NT2/D1 (cell line): ENCODE results near the gene CSTF2T.

Experiments used
- DNase-seq: peaks from one replicate; pipeline ENCODE4 v3.0.0-alpha.2; 2011; ENCODE audit warnings: low read depth, low spot score
- H3K27me3 ChIP-seq: 2 replicates; pipeline ENCODE4 v1.6.0; 2011; ENCODE audit warnings: mild to moderate bottlenecking; ENCODE audit not compliant: insufficient read length, insufficient read depth
- H3K36me3 ChIP-seq: 2 replicates; pipeline ENCODE4 v1.6.1; 2011; ENCODE audit warnings: mild to moderate bottlenecking, low read length, mixed read lengths; ENCODE audit not compliant: insufficient read depth, insufficient read length
- H3K4me1 ChIP-seq: 2 replicates; pipeline ENCODE4 v1.5.1; 2011; ENCODE audit not compliant: insufficient read depth, insufficient read length
- H3K4me3 ChIP-seq: 2 replicates; pipeline ENCODE4 v1.5.1; 2011; ENCODE audit warnings: low read depth; ENCODE audit not compliant: insufficient read length
- H3K9ac ChIP-seq: 2 replicates; pipeline ENCODE4 v1.6.0; 2011; ENCODE audit warnings: low read depth; ENCODE audit not compliant: insufficient read length
- H3K9me3 ChIP-seq: 2 replicates; pipeline ENCODE4 v1.5.1; 2011; ENCODE audit warnings: mild to moderate bottlenecking, low read length; ENCODE audit not compliant: insufficient read depth
- SUZ12 ChIP-seq: IDR thresholded peaks from 2 replicates; pipeline ENCODE4 v1.6.1; 2011; ENCODE audit not compliant: insufficient read length, insufficient read depth; ENCODE audit errors: extremely low read depth
- YY1 ChIP-seq: IDR thresholded peaks from 2 replicates; pipeline ENCODE4 v1.6.1; 2011; ENCODE audit not compliant: insufficient read length, insufficient read depth
- ZNF274 ChIP-seq: IDR thresholded peaks from 2 replicates; pipeline ENCODE4 v1.6.1; 2011; ENCODE audit warnings: mild to moderate bottlenecking, low read depth, low read length

Gene CSTF2T

DNA sequence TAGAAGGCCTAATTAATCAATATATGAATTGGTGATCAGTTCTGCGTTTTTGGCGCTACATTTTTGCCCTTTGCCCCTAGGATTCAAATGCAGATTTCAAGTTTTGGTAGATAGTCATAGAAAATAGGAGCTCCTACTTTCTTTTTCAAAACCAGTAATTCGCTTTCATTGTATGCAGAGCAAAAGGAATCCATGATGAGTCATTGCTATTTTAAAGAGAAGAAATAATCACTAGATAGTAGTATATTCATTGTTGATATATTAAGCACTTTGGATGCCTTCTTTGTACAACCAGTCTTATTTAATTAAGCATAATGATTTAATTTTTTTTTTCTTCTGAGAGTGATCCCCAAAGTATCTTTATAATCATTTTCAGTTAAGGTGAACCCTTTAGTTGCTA is 50.3 kb downstream of the CSTF2T start:
- Histone ChIP-seq H3K9me3 (no peaks in the 10 kb centered on the region), H3K27me3 (no peaks in the 10 kb centered on the region), H3K4me3 (no peak overlapping the region), H3K4me1 (no peaks in the 10 kb centered on the region), H3K36me3 (no peaks in the 10 kb centered on the region), H3K9ac (no peak overlapping the region)
- TF ChIP-seq SUZ12 (no peak), YY1 (no peak), ZNF274 (no peak)
- DNase-seq, result no peak
